HG02938 (cell line): ENCODE measurements around the gene BRD9.
"Not testable (repeated sequence)": the region's sequence is repeated elsewhere in the genome, so short reads cannot be mapped to it uniquely, and the experiment has no call there.

ENCODE experiments used
- ATAC-seq: cut with Tn5 transposase; IDR thresholded peaks from one replicate; pipeline ENCODE4 v1.9.1; 2021; ENCODE audit warnings: mild to moderate bottlenecking, moderate library complexity; ENCODE audit not compliant: unreplicated experiment

The BRD9 gene

GRCh38 chr5:881551-881935, 11.1 kb downstream of the BRD9 start:
- no peak for ATAC-seq

GRCh38 chr5:880816-881550, 11.6 kb downstream of the BRD9 start:
- no peak for ATAC-seq

- ATAC-seq = not testable (repeated sequence)
These were observed 13.9 kb downstream of the BRD9 start for GRCh38 chr5:878677-879076.

GRCh38 chr5:878125-878524, 14.5 kb downstream of the BRD9 start:
- ATAC-seq = no peak

GRCh38 chr5:876398-877365, 15.9 kb downstream of the BRD9 start:
- no peak for ATAC-seq

- ATAC-seq = no peak
These were observed 16.7 kb downstream of the BRD9 start for GRCh38 chr5:875931-876330.

- no peak for ATAC-seq
These were observed 19.3 kb downstream of the BRD9 start for GRCh38 chr5:873328-873727.

- no peak for ATAC-seq
These were observed 20.3 kb downstream of the BRD9 start for GRCh38 chr5:872301-872700.

GRCh38 chr5:871596-872298, 20.9 kb downstream of the BRD9 start:
- no peak for ATAC-seq

- ATAC-seq = no peak
These were observed 21.6 kb downstream of the BRD9 start for GRCh38 chr5:870956-871355.

- ATAC-seq = no peak
These were observed 24.0 kb downstream of the BRD9 start for GRCh38 chr5:868428-869135.

GRCh38 chr5:867300-867870, 25.2 kb downstream of the BRD9 start:
- ATAC-seq = no peak

GRCh38 chr5:865771-866170, 26.8 kb downstream of the BRD9 start:
- ATAC-seq = no peak

- ATAC-seq = no peak
These were observed 27.5 kb downstream of the BRD9 start for GRCh38 chr5:865168-865521.

GRCh38 chr5:864492-865167, 28.0 kb downstream of the BRD9 start:
- ATAC-seq = no peak

- no peak for ATAC-seq
These were observed 29.3 kb downstream of the BRD9 start for GRCh38 chr5:863244-863805.

- no peak for ATAC-seq
These were observed 30.0 kb downstream of the BRD9 start for GRCh38 chr5:862367-863243.

GRCh38 chr5:861442-862366, 30.9 kb downstream of the BRD9 start:
- ATAC-seq = no peak
